Activated T-helper 17 cell treated with anti-CD3 and anti-CD28 coated beads, Interleukin-2, amount 50 U/mL, for 72 hours (primary cell): ENCODE measurements around the gene ZDHHC11. TPM values are rescaled to one million over a fixed set of nuclear protein-coding genes. Genes with fewer than 3 reads are reported as not detected.
"Not testable (repeated sequence)": the region's sequence is repeated elsewhere in the genome, so short reads cannot be mapped to it uniquely, and the experiment has no call there.

Source experiments
- ATAC-seq: fragments of 150-1000 bp; cut with Tn5 transposase; replicated peaks from 2 replicates; pipeline ENCODE4 v1.10.0; 2021; ENCODE audit warnings: mild to moderate bottlenecking, moderate library complexity
- H3K27ac Mint-ChIP-seq: one replicate; pipeline ENCODE4 v1.8.0; 2022; ENCODE audit warnings: mixed read lengths
- H3K27me3 Mint-ChIP-seq: one replicate; pipeline ENCODE4 v1.8.0; 2022; ENCODE audit warnings: mixed read lengths
- H3K36me3 Mint-ChIP-seq: one replicate; pipeline ENCODE4 v1.8.0; 2022; ENCODE audit warnings: low read depth, mild to moderate bottlenecking, mixed read lengths
- H3K4me1 Mint-ChIP-seq: one replicate; pipeline ENCODE4 v1.8.0; 2022; ENCODE audit warnings: mixed read lengths
- H3K4me3 Mint-ChIP-seq: one replicate; pipeline ENCODE4 v1.8.0; 2022; ENCODE audit warnings: mild to moderate bottlenecking, mixed read lengths
- H3K9me3 Mint-ChIP-seq: one replicate; pipeline ENCODE4 v1.8.0; 2022; ENCODE audit warnings: mixed read lengths
- total RNA-seq, 2 donors: library from RNA; stranded (reverse); gene quantifications; one replicate each; pipeline ENCODE4 v1.2.3, GENCODE V29; 2022

ZDHHC11 gene
- total RNA-seq, 2 donors from 2014 or later: 13.6 to 26.8 TPM

DNA sequence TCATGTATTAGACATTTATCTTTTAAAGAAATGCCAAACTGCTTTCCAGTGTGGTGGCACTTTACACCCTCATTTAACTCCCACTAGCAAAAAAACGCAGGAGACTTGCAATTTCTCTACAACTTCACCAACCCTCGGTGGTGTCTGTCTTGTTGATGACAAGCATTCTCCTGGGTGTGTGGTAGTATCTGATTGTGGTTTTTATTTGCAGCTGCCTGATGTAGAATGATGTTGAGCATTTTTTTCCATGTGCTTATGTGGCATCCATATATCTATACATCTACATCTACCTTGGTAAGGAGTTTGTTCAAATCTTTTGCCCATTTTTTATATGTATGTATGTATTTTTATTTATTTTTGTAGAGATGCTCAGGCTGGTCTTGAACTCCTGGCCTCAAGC lies 16.8 kb downstream of the ZDHHC11 start:
- H3K27me3 Mint-ChIP-seq, H3K4me3 Mint-ChIP-seq, H3K4me1 Mint-ChIP-seq, H3K9me3 Mint-ChIP-seq, ATAC-seq, H3K27ac Mint-ChIP-seq, H3K36me3 Mint-ChIP-seq: not testable (repeated sequence)

DNA sequence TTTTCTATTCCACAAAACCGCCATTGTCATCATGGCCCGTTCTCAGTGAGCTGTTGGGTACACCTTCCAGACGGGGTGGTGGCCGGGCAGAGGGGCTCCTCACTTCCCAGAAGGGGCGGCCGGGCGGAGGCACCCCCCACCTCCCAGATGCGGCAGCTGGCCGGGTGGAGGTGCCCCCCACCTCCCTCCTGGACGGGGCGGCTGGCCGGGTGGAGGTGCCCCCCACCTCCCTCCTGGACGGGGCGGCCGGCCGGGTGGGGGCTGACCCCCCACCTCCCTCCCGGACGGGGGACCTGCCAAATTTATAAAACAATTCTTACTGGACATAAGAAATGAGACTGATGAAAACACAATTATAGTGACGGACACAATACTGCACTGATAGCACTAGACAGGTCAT lies 22.6 kb downstream of the ZDHHC11 start:
- H3K36me3 Mint-ChIP-seq, H3K27me3 Mint-ChIP-seq, H3K4me1 Mint-ChIP-seq, H3K4me3 Mint-ChIP-seq, H3K9me3 Mint-ChIP-seq, ATAC-seq, H3K27ac Mint-ChIP-seq: not testable (repeated sequence)

- not testable (repeated sequence) for H3K9me3 Mint-ChIP-seq, H3K27ac Mint-ChIP-seq, H3K4me1 Mint-ChIP-seq, H3K4me3 Mint-ChIP-seq, ATAC-seq, H3K27me3 Mint-ChIP-seq
- peaks cover 13% of the 10 kb centered on the region for H3K36me3 Mint-ChIP-seq
Observed at GRCh38 chr5:825544-825943, 25.2 kb downstream of the ZDHHC11 start.

GRCh38 chr5:821504-821903 lies 29.3 kb downstream of the ZDHHC11 start:
- Mint-ChIP-seq H3K27me3 (no peaks in the 10 kb centered on the region), H3K36me3 (peaks cover 13% of the 10 kb centered on the region), H3K4me3 (no peak overlapping the region), H3K9me3 (no peaks in the 10 kb centered on the region), H3K4me1 (no peaks in the 10 kb centered on the region), H3K27ac (no peak overlapping the region)
- ATAC-seq: no peak

- ATAC-seq: no peak
- Mint-ChIP-seq H3K27me3 (no peaks in the 10 kb centered on the region), H3K9me3 (no peaks in the 10 kb centered on the region), H3K27ac (no peak overlapping the region), H3K4me3 (no peak overlapping the region), H3K36me3 (peaks cover 13% of the 10 kb centered on the region), H3K4me1 (no peaks in the 10 kb centered on the region)
Observed at GRCh38 chr5:820245-820644, 30.5 kb downstream of the ZDHHC11 start.

- no peaks in the 10 kb centered on the region for H3K4me1 Mint-ChIP-seq
- no peak overlapping the region for H3K4me3 Mint-ChIP-seq
- H3K36me3 Mint-ChIP-seq: peaks cover 8% of the 10 kb centered on the region
- H3K9me3 Mint-ChIP-seq: no peaks in the 10 kb centered on the region
- ATAC-seq: no peak
- H3K27me3 Mint-ChIP-seq: no peaks in the 10 kb centered on the region
- no peak overlapping the region for H3K27ac Mint-ChIP-seq
Observed at GRCh38 chr5:819078-819477, 31.7 kb downstream of the ZDHHC11 start.

DNA sequence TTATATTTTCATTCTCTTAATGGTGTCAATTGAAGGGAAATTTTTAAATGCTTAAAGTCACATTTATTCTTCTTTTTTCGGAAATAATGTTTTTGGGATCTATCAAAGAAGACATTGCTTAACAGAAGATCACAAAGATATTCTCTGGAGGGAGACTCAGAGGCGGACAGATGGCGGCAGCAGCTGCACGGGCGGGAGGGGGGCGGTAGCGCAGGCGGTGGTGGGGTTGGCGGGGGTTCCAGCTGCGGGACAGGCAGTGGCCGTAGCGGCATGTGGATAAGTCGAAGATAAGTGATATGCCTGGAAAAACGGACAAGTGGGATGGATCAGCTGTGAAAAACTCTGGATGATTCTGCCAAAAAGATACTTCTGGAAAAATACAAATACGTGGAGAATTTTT lies 34.6 kb downstream of the ZDHHC11 start:
- Mint-ChIP-seq H3K4me3 (no peak overlapping the region), H3K4me1 (no peaks in the 10 kb centered on the region), H3K36me3 (no peaks in the 10 kb centered on the region), H3K27me3 (no peaks in the 10 kb centered on the region), H3K9me3 (no peaks in the 10 kb centered on the region), H3K27ac (no peak overlapping the region)
- ATAC-seq: no peak

DNA sequence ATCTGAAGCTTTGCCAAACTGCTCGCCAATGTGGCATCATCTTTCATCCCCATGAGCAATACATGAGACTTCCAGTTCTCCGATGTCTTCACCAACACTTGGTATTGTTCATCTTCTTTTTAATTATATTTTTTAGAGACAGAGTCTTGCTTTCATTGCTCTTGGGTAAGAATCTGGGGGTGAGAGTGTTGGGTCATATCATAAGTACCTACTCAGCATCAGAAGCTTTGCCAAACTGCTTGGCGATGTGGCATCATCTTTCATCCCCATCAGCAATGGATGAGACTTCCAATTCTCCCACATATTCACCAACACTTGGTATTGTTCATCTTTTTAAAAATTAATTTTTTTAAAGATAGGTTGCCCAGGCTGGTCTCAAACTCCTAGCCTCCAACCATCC lies 35.3 kb downstream of the ZDHHC11 start:
- ATAC-seq: no peak
- Mint-ChIP-seq H3K36me3 (no peaks in the 10 kb centered on the region), H3K27ac (no peak overlapping the region), H3K4me1 (no peaks in the 10 kb centered on the region), H3K27me3 (no peaks in the 10 kb centered on the region), H3K4me3 (no peak overlapping the region), H3K9me3 (no peaks in the 10 kb centered on the region)

DNA sequence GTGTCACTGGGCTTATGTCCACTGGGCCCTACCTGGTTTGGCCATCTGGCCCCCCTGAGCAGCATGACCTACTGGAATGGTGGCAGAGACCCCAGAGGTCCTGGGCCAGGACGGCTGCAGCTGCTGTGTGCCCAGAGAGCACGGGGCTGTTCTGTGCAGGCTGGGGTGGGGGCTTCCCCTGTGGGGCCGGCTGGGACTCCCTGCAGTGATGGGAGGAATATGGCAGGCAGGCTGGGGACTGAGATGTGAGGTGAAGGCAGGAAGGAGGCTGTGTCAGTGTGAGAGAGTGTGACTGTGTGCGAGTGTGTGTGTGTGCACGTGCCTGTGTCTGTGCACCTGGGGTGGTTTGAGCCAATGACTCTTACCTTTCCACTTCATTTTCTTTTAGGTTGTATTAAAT lies 37.2 kb downstream of the ZDHHC11 start:
- not testable (repeated sequence) for H3K27ac Mint-ChIP-seq, H3K4me3 Mint-ChIP-seq, ATAC-seq, H3K36me3 Mint-ChIP-seq, H3K4me1 Mint-ChIP-seq, H3K9me3 Mint-ChIP-seq, H3K27me3 Mint-ChIP-seq

DNA sequence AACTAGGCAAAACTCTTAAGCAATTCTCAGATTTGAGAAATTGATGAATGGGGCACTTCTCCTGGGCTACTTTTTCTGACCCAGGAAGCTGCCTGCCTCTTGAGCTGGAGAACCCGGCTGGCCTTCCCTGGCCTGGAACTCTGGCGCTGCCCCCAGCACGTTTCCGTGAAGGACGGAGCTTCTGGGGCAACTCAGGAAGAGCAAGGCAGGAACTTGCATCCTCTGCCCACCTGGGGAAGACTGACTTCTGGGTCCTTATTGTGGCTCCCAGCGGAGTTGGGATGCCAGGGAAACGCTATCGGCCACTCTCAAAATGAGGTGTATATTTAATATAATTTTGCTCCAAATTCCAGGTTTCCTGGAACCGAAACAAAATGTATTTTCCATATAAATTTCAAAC lies 39.4 kb downstream of the ZDHHC11 start:
- H3K4me1 Mint-ChIP-seq, H3K4me3 Mint-ChIP-seq, H3K27ac Mint-ChIP-seq, H3K27me3 Mint-ChIP-seq, ATAC-seq, H3K36me3 Mint-ChIP-seq, H3K9me3 Mint-ChIP-seq: not testable (repeated sequence)

DNA sequence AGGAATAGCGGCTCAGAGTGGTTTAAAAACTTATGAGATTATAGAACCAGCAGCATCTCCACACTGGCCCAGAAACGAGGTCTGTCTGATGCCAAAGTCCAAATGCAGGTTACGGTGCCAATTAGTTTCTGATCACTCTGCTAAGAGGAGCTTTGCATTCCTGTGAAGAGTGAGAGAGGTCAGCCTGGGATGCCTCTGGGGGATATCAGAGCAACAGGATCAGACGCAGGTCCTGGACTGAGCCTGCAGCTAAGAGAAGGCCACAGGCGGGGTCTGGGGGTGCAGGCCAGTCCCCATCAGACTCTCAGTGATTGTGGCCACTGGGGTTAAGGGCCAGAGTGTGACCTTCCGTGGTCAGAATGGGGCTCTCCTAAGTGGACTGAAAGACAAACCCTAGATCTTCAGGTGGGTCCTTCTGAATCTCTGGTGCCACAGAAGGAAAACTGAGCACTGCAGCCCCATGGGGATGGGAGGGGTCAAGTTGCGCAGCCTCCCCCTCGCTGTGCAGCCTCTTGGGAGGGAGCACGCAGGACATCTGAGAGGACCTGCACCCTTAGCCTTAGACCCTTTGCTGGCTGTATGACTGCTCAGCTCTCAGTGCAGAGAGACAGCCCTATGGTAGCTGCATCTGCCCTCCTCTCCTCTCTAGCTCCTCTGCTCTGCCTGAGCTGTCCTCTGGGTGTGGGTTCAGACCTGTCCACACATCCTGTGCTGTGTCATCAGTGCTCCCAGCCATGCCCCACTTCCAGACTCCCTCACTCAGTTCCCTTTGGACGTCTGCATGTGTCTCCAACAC lies 42.9 kb downstream of the ZDHHC11 start:
- H3K27me3 Mint-ChIP-seq, ATAC-seq, H3K36me3 Mint-ChIP-seq, H3K4me1 Mint-ChIP-seq, H3K9me3 Mint-ChIP-seq, H3K27ac Mint-ChIP-seq, H3K4me3 Mint-ChIP-seq: not testable (repeated sequence)

GRCh38 chr5:801472-801871 lies 49.3 kb downstream of the ZDHHC11 start:
- peaks cover 3% of the 10 kb centered on the region for H3K27me3 Mint-ChIP-seq
- H3K9me3 Mint-ChIP-seq: peaks cover 7% of the 10 kb centered on the region
- H3K4me3 Mint-ChIP-seq: no peak overlapping the region
- no peak overlapping the region for H3K27ac Mint-ChIP-seq
- ATAC-seq: no peak
- H3K36me3 Mint-ChIP-seq: no peaks in the 10 kb centered on the region
- H3K4me1 Mint-ChIP-seq: no peaks in the 10 kb centered on the region

DNA sequence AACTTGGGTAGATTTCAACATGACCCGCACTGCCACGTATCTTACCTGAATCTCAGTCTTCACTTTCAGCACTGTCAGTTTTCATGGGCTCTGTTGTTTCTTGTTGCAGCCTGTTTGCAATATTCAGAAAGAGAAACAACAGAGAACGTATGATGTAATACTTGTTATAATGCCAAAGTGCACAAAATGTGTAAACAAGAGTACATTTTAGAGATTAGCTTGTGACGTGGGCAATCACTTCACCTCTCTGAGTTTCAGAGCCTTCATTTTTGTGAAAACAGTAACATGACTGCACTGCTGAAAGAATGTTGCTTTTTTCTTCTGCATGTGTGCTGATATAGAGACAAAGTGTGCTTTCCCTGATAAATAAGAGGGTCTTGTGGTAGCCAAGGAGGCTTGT lies 49.7 kb downstream of the ZDHHC11 start:
- not testable (repeated sequence) for H3K9me3 Mint-ChIP-seq, H3K27ac Mint-ChIP-seq, H3K27me3 Mint-ChIP-seq, H3K4me3 Mint-ChIP-seq, H3K36me3 Mint-ChIP-seq, H3K4me1 Mint-ChIP-seq, ATAC-seq

- H3K27me3 Mint-ChIP-seq, H3K36me3 Mint-ChIP-seq, H3K4me3 Mint-ChIP-seq, H3K27ac Mint-ChIP-seq, H3K9me3 Mint-ChIP-seq, H3K4me1 Mint-ChIP-seq: not testable (repeated sequence)
- peak; percentile 83 for ATAC-seq
Observed at GRCh38 chr5:798505-799138, 52.2 kb downstream of the ZDHHC11 start.

DNA sequence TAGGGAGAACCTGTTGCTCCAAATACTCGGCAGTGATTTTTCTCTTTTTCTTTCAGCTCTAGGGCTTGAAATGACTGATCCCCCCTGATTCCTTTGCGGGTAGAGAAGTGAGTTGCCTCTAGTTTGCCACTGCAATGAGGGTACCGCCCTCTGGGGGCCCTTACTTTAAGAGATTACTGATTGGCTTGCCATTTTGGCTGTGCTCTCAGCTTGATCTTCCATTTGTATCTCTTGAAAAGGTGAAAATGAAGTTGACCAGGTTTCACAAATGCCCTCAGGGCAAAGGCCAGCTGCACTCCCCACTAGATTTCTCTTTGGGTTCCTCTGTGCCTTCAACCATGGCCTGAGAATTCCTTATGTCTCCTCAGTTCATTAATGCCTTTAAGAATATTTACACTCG lies 52.8 kb downstream of the ZDHHC11 start:
- H3K9me3 Mint-ChIP-seq, H3K36me3 Mint-ChIP-seq, H3K4me3 Mint-ChIP-seq, H3K27ac Mint-ChIP-seq, H3K27me3 Mint-ChIP-seq, H3K4me1 Mint-ChIP-seq, ATAC-seq: not testable (repeated sequence)
